ENCODE data around the gene LRRC23. TPM values are rescaled to one million over a fixed set of nuclear protein-coding genes. Genes with fewer than 3 reads are reported as not detected.

Gene LRRC23
- total and polyA plus RNA-seq, 2 donors (not counting 1 experiment from before 2014, with no cell fraction given) = 5.3 to 14.4 TPM

GRCh38 chr12:6941782-6942181 lies 37.2 kb downstream of the LRRC23 start:
- H3K27ac ChIP-seq (ENCODE audit: low read length in 2 of 2) = no peak overlapping the region
- intact Hi-C loops (cut with micrococcal nuclease) = loop anchor here (10.0 kb wide), 1 partner anchor 307 kb away; the partner anchor contains the start of gene LPAR5
- no peak for ATAC-seq (ENCODE audit: low read depth)
- Mint-ChIP-seq H3K4me3 (no peak overlapping the region), H3K27ac (no peak overlapping the region), H3K4me1 (peaks cover 56% of the 10 kb centered on the region), H3K27me3 (no peaks in the 10 kb centered on the region), H3K9me3 (ENCODE audit: insufficient read depth) (no peaks in the 10 kb centered on the region)
- no CpG with 5 or more reads among the region's 12 CpGs for whole genome bisulfite sequencing (ENCODE audit: insufficient coverage)
- H3K9ac ChIP-seq (ENCODE audit: low read length) = no peak overlapping the region
- TF ChIP-seq EZH2 (IDR thresholded peaks at IDR 0.05; ENCODE audit: borderline replicate concordance, insufficient read depth, low read depth, low read length, poor library complexity, severe bottlenecking) (no peak), CTCF (IDR thresholded peaks at IDR 0.05) (no peak)
- H3K4me3 ChIP-seq (ENCODE audit: control extremely low read depth in 1 of 5, extremely low read depth in 1 of 5, insufficient read depth in 1 of 5, low read depth in 2 of 5, low read length in 4 of 5) = no peak overlapping the region
- peaks cover 37 to 60% of the 10 kb centered on the region in 2 donors for H3K4me1 ChIP-seq (ENCODE audit: control insufficient read depth in 2 of 2, insufficient read depth in 2 of 2, low read length in 2 of 2)
- H3K79me2 ChIP-seq (ENCODE audit: control insufficient read depth, insufficient read depth, low read length) = peaks cover 13% of the 10 kb centered on the region
- ChIA-PET POLR2A (interaction anchor here (18.5 kb wide), 1 partner anchor 16 kb away, joined by 662 read pairs; the partner anchor contains the start of gene PTPN6), CTCF (interaction anchor here (0.8 to 16.6 kb wide), 7 partner anchors 10 to 167 kb away, joined by 4 to 944 read pairs (median 16); partner anchors contain the start of genes PTPN6 and SPSB2)
- H3K9me3 ChIP-seq (ENCODE audit: control extremely low read depth in 1 of 3, control insufficient read depth in 2 of 3, insufficient read depth in 1 of 3, low read length in 2 of 3) = no peaks in the 10 kb centered on the region
- no peak overlapping the region for H3K4me2 ChIP-seq (replicated peaks; ENCODE audit: low read depth, low read length, poor library complexity, severe bottlenecking)
- DNase-seq = no peak
- no peaks in the 10 kb centered on the region for H3K27me3 ChIP-seq (replicated peaks in 1 of 4; ENCODE audit: control extremely low read depth in 1 of 4, control insufficient read depth in 3 of 4, insufficient read depth in 4 of 4, low read length in 3 of 4)
- H3K36me3 ChIP-seq (replicated peaks in 1 of 2; ENCODE audit: control extremely low read depth in 1 of 2, control insufficient read depth in 1 of 2, extremely low read depth in 1 of 2, insufficient read depth in 2 of 2, low read length in 1 of 2) = peaks cover 0 to 10% of the 10 kb centered on the region in 2 experiments
- H4K20me1 ChIP-seq (ENCODE audit: control insufficient read depth, insufficient read depth, low read length, poor library complexity, severe bottlenecking) = no peaks in the 10 kb centered on the region
- no peak overlapping the region for H2AFZ ChIP-seq (ENCODE audit: insufficient read depth, low read depth, low read length, poor library complexity, severe bottlenecking)

GRCh38 chr12:6942331-6942665 lies 37.7 kb downstream of the LRRC23 start:
- H2AFZ ChIP-seq (ENCODE audit: insufficient read depth, low read depth, low read length, poor library complexity, severe bottlenecking) = no peak overlapping the region
- H3K9me3 Mint-ChIP-seq (ENCODE audit: insufficient read depth) = no peaks in the 10 kb centered on the region
- peaks cover 38 to 60% of the 10 kb centered on the region in 2 donors for H3K4me1 ChIP-seq (ENCODE audit: control insufficient read depth in 2 of 2, insufficient read depth in 2 of 2, low read length in 2 of 2)
- H3K36me3 ChIP-seq (replicated peaks in 1 of 2; ENCODE audit: control extremely low read depth in 1 of 2, control insufficient read depth in 1 of 2, extremely low read depth in 1 of 2, insufficient read depth in 2 of 2, low read length in 1 of 2) = peaks cover 0 to 10% of the 10 kb centered on the region in 2 experiments
- H3K9me3 ChIP-seq (ENCODE audit: control extremely low read depth in 1 of 3, control insufficient read depth in 2 of 3, insufficient read depth in 1 of 3, low read length in 2 of 3) = no peaks in the 10 kb centered on the region
- DNase-seq = no peak
- intact Hi-C loops (cut with micrococcal nuclease) = loop anchor here (10.0 kb wide), 1 partner anchor 307 kb away; the partner anchor contains the start of gene LPAR5
- peak overlapping the region; percentile 29 for H3K4me3 Mint-ChIP-seq
- H3K4me2 ChIP-seq (replicated peaks; ENCODE audit: low read depth, low read length, poor library complexity, severe bottlenecking) = no peak overlapping the region
- no peaks in the 10 kb centered on the region for H3K27me3 Mint-ChIP-seq
- POLR2A ChIA-PET = interaction anchor here (2.6 to 18.5 kb wide), 2 partner anchors 16 to 28 kb away, joined by 8 to 662 read pairs; partner anchors contain the start of genes ENO2 and PTPN6
- peaks cover 58% of the 10 kb centered on the region for H3K4me1 Mint-ChIP-seq
- H3K9ac ChIP-seq (ENCODE audit: low read length) = no peak overlapping the region
- H3K27me3 ChIP-seq (replicated peaks in 1 of 4; ENCODE audit: control extremely low read depth in 1 of 4, control insufficient read depth in 3 of 4, insufficient read depth in 4 of 4, low read length in 3 of 4) = no peaks in the 10 kb centered on the region
- H3K27ac ChIP-seq (ENCODE audit: low read length in 2 of 2) = peak overlapping the region in 1 of 2 donors; percentile 93
- no peak overlapping the region for H3K4me3 ChIP-seq (ENCODE audit: control extremely low read depth in 1 of 5, extremely low read depth in 1 of 5, insufficient read depth in 1 of 5, low read depth in 2 of 5, low read length in 4 of 5)
- CTCF ChIA-PET = interaction anchor here (2.5 to 16.6 kb wide), 5 partner anchors 10 to 73 kb away, joined by 16 to 944 read pairs (median 27); partner anchors contain the start of genes PTPN6 and SPSB2
- peaks cover 11% of the 10 kb centered on the region for H3K79me2 ChIP-seq (ENCODE audit: control insufficient read depth, insufficient read depth, low read length)
- peak overlapping the region; percentile 97 for H3K27ac Mint-ChIP-seq
- 96% methylated on average over 11 of the region's 11 CpGs for WGBS (ENCODE audit: insufficient coverage)
- TF ChIP-seq CTCF (IDR thresholded peaks at IDR 0.05) = no peak
- TF ChIP-seq EZH2 (IDR thresholded peaks at IDR 0.05; ENCODE audit: borderline replicate concordance, insufficient read depth, low read depth, low read length, poor library complexity, severe bottlenecking) = no peak
- ATAC-seq (ENCODE audit: low read depth) = no peak
- H4K20me1 ChIP-seq (ENCODE audit: control insufficient read depth, insufficient read depth, low read length, poor library complexity, severe bottlenecking) = no peaks in the 10 kb centered on the region

Data from B cell (primary cell).